Measurements from ENCODE around the gene SLC2A4. TPM values are rescaled to one million over a fixed set of nuclear protein-coding genes. Genes with fewer than 3 reads are reported as not detected.

The SLC2A4 gene
- total RNA-seq, 6 donors from 2014 or later: 1.0 to 5.2 (median 1.2) TPM

DNA sequence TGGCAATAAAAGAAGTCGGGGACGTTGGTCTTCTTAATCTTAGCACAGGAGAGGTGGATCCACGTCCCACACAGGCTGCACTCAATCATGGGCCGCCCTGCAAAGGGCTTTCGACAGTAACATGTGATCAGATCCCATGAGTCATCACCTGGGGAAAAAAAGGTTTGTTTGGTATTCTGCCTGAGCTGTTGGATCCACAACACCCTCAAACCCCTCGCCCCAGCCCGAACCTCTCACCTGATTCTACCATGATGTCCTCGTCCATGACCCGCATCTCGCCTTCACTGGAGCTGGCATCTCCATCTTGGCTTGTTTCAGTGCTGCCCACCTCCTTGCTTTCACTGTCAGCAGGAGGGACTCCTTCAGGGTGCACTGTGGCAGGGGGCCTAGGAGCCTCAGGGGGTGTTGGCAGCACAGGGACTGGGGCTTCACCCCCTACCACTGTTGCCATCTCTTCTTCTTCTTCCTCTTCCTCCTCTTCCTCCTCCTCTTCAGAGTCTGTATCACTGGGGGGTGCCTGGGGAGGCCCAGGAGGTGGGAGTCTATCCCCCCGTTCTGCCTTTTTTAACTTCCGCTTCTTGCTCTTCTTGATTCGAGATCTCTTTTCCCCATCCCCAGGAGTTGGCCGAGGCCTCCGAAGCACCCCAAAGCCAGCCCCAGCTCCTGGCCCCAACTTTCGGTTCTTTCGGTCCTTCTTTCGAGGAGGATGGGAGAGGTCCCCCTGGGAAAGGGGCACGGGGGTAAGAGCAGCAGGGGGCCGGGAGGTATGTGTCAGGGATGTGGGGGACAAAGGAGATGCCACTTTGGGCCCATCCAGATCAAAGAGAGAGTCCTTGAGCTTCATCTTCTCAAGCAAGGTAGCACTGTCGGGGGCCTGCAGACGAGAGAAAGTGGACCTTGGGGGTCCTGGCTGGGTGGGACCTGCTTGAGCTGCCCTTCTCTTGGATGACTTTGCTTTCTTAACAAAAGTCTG lies 45.5 kb upstream of the SLC2A4 start:
- 84 to 85% methylated on average over 22 of the region's 22 CpGs for WGBS, 2 donors
- Histone ChIP-seq H3K4me3 (no peak overlapping the region), H3K9me3 (no peaks in the 10 kb centered on the region), H3K36me3 (peaks cover 0 to 27% (median 23%) of the 10 kb centered on the region in 4 donors), H3K27me3 (no peaks in the 10 kb centered on the region), H3K4me1 (peaks cover 30 to 69% (median 49%) of the 10 kb centered on the region in 4 donors), H3K27ac (peak overlapping the region in 1 of 4 donors; percentile 21)
- ATAC-seq (ENCODE audit: low FRiP score in 2 of 2) (no peak), DNase-seq (no peak)
- no peak for TF ChIP-seq POLR2A (IDR thresholded peaks at IDR 0.05)
- TF ChIP-seq, protein P1, sequence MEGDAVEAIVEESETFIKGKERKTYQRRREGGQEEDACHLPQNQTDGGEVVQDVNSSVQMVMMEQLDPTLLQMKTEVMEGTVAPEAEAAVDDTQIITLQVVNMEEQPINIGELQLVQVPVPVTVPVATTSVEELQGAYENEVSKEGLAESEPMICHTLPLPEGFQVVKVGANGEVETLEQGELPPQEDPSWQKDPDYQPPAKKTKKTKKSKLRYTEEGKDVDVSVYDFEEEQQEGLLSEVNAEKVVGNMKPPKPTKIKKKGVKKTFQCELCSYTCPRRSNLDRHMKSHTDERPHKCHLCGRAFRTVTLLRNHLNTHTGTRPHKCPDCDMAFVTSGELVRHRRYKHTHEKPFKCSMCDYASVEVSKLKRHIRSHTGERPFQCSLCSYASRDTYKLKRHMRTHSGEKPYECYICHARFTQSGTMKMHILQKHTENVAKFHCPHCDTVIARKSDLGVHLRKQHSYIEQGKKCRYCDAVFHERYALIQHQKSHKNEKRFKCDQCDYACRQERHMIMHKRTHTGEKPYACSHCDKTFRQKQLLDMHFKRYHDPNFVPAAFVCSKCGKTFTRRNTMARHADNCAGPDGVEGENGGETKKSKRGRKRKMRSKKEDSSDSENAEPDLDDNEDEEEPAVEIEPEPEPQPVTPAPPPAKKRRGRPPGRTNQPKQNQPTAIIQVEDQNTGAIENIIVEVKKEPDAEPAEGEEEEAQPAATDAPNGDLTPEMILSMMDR (IDR thresholded peaks at IDR 0.05): no peak
- TF ChIP-seq POLR2AphosphoS5 (IDR thresholded peaks at IDR 0.05): no peak
- TF ChIP-seq EP300 (IDR thresholded peaks at IDR 0.05): no peak

DNA sequence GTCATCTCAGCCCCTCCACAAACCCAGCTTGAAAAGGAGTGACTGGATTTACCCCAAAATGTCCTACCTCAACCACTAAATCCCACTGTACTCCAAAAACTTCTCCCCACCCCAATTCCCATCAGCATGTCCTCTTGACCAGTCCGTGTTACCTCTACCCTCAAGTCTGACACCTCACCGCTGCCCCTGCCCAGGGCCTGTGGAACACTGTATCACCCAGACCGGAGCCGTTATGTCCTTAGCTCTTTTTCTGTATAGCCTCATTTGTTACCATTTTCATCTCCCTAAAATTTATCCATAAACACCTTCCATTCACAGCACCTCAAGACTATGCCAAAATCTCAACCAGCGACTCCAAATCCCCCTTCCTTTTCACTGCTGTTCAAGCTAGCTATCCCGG lies 44.7 kb upstream of the SLC2A4 start:
- DNase-seq (no peak), ATAC-seq (ENCODE audit: low FRiP score in 2 of 2) (no peak)
- Histone ChIP-seq H3K27me3 (no peaks in the 10 kb centered on the region), H3K27ac (peak overlapping the region in 3 of 4 donors; percentile 90 to 98 (median 96)), H3K4me1 (peaks cover 36 to 67% (median 54%) of the 10 kb centered on the region in 4 donors), H3K9me3 (no peaks in the 10 kb centered on the region), H3K36me3 (peaks cover 0 to 29% (median 23%) of the 10 kb centered on the region in 4 donors), H3K4me3 (no peak overlapping the region)
- TF ChIP-seq POLR2A (IDR thresholded peaks at IDR 0.05): no peak
- TF ChIP-seq EP300 (IDR thresholded peaks at IDR 0.05): no peak
- TF ChIP-seq, protein P1 (IDR thresholded peaks at IDR 0.05): no peak
- no peak for TF ChIP-seq POLR2AphosphoS5 (IDR thresholded peaks at IDR 0.05)
- WGBS, 2 donors: 87 to 89% methylated on average over 6 of the region's 6 CpGs

DNA sequence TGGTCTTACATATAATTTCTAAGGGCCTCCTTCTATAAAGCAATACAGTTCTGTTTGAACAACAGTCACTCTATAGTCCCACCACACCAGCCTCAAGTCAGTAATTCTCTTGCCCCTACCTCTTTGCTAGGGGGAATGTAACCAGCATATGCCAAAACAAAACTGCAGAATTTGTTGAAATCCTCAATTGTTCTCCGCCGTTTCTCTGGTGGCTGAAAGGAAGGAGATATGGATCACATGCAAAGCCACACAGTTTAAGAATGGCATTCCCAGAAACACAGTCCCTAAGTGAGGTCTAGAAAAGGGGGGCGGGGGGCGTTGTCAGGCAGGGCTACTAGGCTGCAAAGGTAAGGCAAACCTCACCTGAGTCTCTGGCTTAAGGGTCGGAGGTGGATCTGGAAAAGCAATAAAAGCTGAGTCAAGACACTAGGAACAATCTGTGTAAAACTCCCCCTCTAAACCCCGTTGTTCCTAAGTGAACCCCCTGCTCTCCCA lies 44.2 kb upstream of the SLC2A4 start:
- 23 to 28% methylated on average over 6 of the region's 6 CpGs for WGBS, 2 donors
- peaks cover 0 to 29% (median 23%) of the 10 kb centered on the region in 4 donors for H3K36me3 ChIP-seq
- H3K9me3 ChIP-seq: no peaks in the 10 kb centered on the region
- peak overlapping the region; percentile 90 to 98 (median 97) for H3K27ac ChIP-seq
- ATAC-seq (ENCODE audit: low FRiP score in 2 of 2): no peak
- H3K4me3 ChIP-seq: peak overlapping the region; percentile 80 to 99 (median 91)
- no peaks in the 10 kb centered on the region for H3K27me3 ChIP-seq
- peaks cover 35 to 61% (median 50%) of the 10 kb centered on the region in 4 donors for H3K4me1 ChIP-seq
- no peak for DNase-seq
- TF ChIP-seq, protein P1 (IDR thresholded peaks at IDR 0.05): no peak
- TF ChIP-seq POLR2A (IDR thresholded peaks at IDR 0.05) (no peak), EP300 (IDR thresholded peaks at IDR 0.05) (no peak), POLR2AphosphoS5 (IDR thresholded peaks at IDR 0.05) (no peak)

DNA sequence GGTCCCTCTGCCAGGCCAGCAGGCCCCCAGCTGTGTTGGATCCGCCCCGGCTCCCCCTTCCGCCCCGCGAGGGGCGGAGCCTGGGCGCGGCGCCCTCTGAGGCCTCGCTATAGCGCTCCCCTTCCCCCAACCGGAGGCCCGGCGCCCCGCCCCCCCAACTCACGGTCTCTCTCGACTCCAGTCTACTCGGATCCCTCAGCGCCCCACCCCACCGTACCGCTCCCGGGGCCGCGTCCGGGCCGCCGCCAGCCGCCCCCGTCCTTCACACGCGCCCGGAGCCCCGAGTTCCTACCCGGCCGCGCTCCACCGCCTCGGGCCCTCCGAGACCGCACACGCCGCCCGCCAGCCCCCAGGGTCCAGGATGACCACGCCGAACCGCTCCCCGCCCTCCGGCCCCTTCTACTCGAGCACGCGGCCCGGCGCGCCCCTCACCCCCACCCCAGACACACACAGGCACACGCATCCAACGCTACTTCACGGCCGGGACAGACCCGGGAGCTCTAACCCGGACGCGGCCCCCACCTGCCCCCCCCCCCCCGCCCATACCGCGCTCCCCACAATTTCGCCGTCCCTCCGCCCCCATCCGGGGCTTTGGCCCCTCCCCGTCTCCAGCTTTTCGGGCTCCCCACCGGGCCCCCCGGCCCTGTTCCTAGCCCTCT lies 43.6 kb upstream of the SLC2A4 start:
- Histone ChIP-seq H3K27ac (peak overlapping the region; percentile 90 to 98 (median 97)), H3K27me3 (no peaks in the 10 kb centered on the region), H3K4me1 (peaks cover 29 to 56% (median 45%) of the 10 kb centered on the region in 4 donors), H3K9me3 (no peaks in the 10 kb centered on the region), H3K4me3 (peak overlapping the region; percentile 80 to 99 (median 91)), H3K36me3 (peaks cover 0 to 29% (median 23%) of the 10 kb centered on the region in 4 donors)
- WGBS, 2 donors: 2 to 3% methylated on average over 6 to 23 of the region's 73 CpGs
- ATAC-seq (ENCODE audit: low FRiP score in 2 of 2) (peak in 1 of 2 donors; percentile 36), DNase-seq (peak; percentile 90 to 97)
- peak in 1 of 4 donors; percentile 16 for TF ChIP-seq POLR2A (IDR thresholded peaks at IDR 0.05)
- no peak for TF ChIP-seq EP300 (IDR thresholded peaks at IDR 0.05)
